DOHH2 (cell line): Measurements from ENCODE around the gene GALNT12.
A peak's percentile ranks its signal among the peaks of the same experiment; 100 is the strongest.

ENCODE experiments used
- H3F3A ChIP-seq: fragments of 200-600 bp; sonication (generic), shearing (Covaris generic); 2 replicates; pipeline ENCODE4 v1.6.0; 2016; ENCODE audit warnings: antibody characterized with exemption, mild to moderate bottlenecking; ENCODE audit not compliant: control insufficient read depth, insufficient read depth
- H3K27ac ChIP-seq: fragments of 200-600 bp; sonication (generic); 2 replicates; pipeline ENCODE4 v1.5.1; 2014; ENCODE audit warnings: low read depth, mild to moderate bottlenecking, low read length, moderate library complexity
- H3K27me3 ChIP-seq: fragments of 200-600 bp; sonication (generic); 2 replicates; pipeline ENCODE4 v1.6.1; 2014; ENCODE audit warnings: mild to moderate bottlenecking, low read length, mixed read lengths; ENCODE audit not compliant: control insufficient read depth
- H3K36me3 ChIP-seq: fragments of 200-600 bp; sonication (generic); 2 replicates; pipeline ENCODE4 v1.6.1; 2014; ENCODE audit warnings: mild to moderate bottlenecking, low read length, moderate library complexity, mixed read lengths; ENCODE audit not compliant: control insufficient read depth
- H3K4me1 ChIP-seq: fragments of 200-600 bp; sonication (generic); 2 replicates; pipeline ENCODE4 v1.6.1; 2014; ENCODE audit warnings: mild to moderate bottlenecking, low read length, mixed read lengths; ENCODE audit not compliant: control insufficient read depth
- H3K4me2 ChIP-seq: fragments of 200-600 bp; sonication (generic); 2 replicates; pipeline ENCODE4 v1.6.0; 2014; ENCODE audit warnings: mild to moderate bottlenecking, low read length, moderate library complexity
- H3K4me3 ChIP-seq: fragments of 200-600 bp; sonication (generic); 2 replicates; pipeline ENCODE4 v1.5.1; 2014; ENCODE audit warnings: mild to moderate bottlenecking, low read length, mixed read lengths
- H3K79me2 ChIP-seq: fragments of 200-600 bp; sonication (generic); 2 replicates; pipeline ENCODE4 v1.6.1; 2014; ENCODE audit warnings: mild to moderate bottlenecking, low read length, mixed read lengths; ENCODE audit not compliant: control insufficient read depth
- H3K9me2 ChIP-seq: fragments of 200-600 bp; sonication (generic); replicated peaks from 2 replicates; pipeline ENCODE4 v1.6.1; 2014; ENCODE audit warnings: mild to moderate bottlenecking, low read length, mixed read lengths; ENCODE audit not compliant: control insufficient read depth
- H3K9me3 ChIP-seq: fragments of 200-600 bp; sonication (generic); 2 replicates; pipeline ENCODE4 v1.6.1; 2014; ENCODE audit warnings: antibody characterized with exemption, low read length, mixed read lengths; ENCODE audit not compliant: control insufficient read depth, insufficient read depth
- H4K20me1 ChIP-seq: fragments of 200-600 bp; sonication (generic); 2 replicates; pipeline ENCODE4 v1.6.0; 2014; ENCODE audit warnings: low read depth, mild to moderate bottlenecking, antibody characterized with exemption, low read length, moderate library complexity; ENCODE audit not compliant: control insufficient read depth, insufficient read depth
- EZH2phosphoT487 ChIP-seq: fragments of 200-600 bp; sonication (generic); IDR thresholded peaks from 2 replicates; pipeline ENCODE4 v1.6.1; 2017; ENCODE audit warnings: borderline replicate concordance, mild to moderate bottlenecking, antibody characterized with exemption, low read length, moderate library complexity, mixed read lengths
- TF ChIP-seq, protein P1 (sequence below): fragments of 200-600 bp; sonication (generic); IDR thresholded peaks from one replicate; pipeline ENCODE4 v1.5.1; 2014; ENCODE audit warnings: antibody characterized with exemption, mild to moderate bottlenecking, low read depth, low read length; ENCODE audit not compliant: poor library complexity, severe bottlenecking

GALNT12 gene, protein sequence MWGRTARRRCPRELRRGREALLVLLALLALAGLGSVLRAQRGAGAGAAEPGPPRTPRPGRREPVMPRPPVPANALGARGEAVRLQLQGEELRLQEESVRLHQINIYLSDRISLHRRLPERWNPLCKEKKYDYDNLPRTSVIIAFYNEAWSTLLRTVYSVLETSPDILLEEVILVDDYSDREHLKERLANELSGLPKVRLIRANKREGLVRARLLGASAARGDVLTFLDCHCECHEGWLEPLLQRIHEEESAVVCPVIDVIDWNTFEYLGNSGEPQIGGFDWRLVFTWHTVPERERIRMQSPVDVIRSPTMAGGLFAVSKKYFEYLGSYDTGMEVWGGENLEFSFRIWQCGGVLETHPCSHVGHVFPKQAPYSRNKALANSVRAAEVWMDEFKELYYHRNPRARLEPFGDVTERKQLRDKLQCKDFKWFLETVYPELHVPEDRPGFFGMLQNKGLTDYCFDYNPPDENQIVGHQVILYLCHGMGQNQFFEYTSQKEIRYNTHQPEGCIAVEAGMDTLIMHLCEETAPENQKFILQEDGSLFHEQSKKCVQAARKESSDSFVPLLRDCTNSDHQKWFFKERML

DNA sequence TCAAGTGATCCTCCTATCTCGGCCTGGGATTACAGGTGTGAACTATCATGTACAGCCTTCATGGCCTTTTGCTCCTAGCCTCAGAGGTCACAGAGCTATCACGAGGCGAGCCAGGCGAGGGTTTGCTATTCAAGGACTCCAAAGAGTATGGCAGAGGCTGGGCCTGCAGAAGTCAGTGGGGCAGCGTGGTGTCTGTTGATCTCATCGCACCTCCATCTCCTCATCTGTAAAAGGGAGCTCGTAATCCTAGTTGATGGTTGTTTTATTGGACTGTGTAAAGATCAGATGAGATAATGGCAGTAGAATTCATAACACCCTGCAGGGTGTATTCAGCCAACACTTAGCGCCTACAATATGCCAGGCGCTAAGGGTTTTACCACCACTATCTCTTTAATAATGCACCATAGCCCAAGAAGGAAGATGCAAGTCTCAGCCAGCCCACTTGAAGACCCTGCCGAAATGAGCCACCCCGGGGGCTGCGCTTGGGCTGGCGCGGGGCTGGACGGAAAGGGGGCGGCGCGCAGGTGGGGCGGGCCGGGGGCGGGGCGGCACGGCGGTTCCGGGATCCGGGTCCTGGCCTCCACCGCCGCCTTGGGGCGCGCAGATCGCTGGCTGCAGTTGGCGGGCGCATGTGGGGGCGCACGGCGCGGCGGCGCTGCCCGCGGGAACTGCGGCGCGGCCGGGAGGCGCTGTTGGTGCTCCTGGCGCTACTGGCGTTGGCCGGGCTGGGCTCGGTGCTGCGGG is at the start of gene GALNT12:
Gene GALNT12, plus strand, starts transcription at position 601 of the 744 bp plus-strand sequence. Its CDS starts 29 bp downstream, at position 630.
- no peaks in the 10 kb centered on the region for H4K20me1 ChIP-seq

DNA sequence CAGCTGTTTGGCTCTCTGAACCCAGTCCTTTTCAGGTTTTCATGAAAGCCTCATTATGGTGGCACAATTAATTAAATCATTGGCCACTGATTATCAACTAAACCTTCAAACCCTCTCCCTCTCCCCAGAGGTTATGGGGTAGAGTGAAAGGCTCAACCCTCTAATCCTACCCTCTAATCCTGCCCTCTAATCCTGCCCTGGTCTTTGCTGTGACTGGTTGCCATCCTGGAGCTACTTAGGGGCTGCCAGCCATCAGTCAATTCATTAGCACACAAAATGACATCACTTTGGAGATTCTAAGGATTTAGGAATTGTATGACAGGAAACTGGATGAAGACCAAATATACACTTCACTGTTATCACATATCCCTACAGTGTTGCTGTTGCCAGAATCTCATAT is 47.2 kb upstream of the GALNT12 start:
- Histone ChIP-seq H4K20me1 (no peaks in the 10 kb centered on the region), H3F3A (no peaks in the 10 kb centered on the region), H3K27me3 (no peaks in the 10 kb centered on the region), H3K9me3 (no peaks in the 10 kb centered on the region), H3K36me3 (no peaks in the 10 kb centered on the region), H3K9me2 (no peaks in the 10 kb centered on the region), H3K79me2 (no peaks in the 10 kb centered on the region), H3K4me1 (no peaks in the 10 kb centered on the region), H3K27ac (no peak overlapping the region), H3K4me2 (no peak overlapping the region), H3K4me3 (no peak overlapping the region)
- TF ChIP-seq, protein P1, sequence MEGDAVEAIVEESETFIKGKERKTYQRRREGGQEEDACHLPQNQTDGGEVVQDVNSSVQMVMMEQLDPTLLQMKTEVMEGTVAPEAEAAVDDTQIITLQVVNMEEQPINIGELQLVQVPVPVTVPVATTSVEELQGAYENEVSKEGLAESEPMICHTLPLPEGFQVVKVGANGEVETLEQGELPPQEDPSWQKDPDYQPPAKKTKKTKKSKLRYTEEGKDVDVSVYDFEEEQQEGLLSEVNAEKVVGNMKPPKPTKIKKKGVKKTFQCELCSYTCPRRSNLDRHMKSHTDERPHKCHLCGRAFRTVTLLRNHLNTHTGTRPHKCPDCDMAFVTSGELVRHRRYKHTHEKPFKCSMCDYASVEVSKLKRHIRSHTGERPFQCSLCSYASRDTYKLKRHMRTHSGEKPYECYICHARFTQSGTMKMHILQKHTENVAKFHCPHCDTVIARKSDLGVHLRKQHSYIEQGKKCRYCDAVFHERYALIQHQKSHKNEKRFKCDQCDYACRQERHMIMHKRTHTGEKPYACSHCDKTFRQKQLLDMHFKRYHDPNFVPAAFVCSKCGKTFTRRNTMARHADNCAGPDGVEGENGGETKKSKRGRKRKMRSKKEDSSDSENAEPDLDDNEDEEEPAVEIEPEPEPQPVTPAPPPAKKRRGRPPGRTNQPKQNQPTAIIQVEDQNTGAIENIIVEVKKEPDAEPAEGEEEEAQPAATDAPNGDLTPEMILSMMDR = no peak
- no peak for TF ChIP-seq EZH2phosphoT487

More for the DNA sequence above, at the start of gene GALNT12:
- Histone ChIP-seq H3K79me2 (no peaks in the 10 kb centered on the region), H3F3A (no peaks in the 10 kb centered on the region), H3K4me3 (peak within 1 kb of the TSS; percentile 79), H3K4me1 (peaks cover 17% of the 10 kb centered on the region), H3K36me3 (no peaks in the 10 kb centered on the region), H3K27ac (no peak within 1 kb of the TSS), H3K9me3 (no peaks in the 10 kb centered on the region), H3K4me2 (peak within 1 kb of the TSS; percentile 88), H3K9me2 (no peaks in the 10 kb centered on the region), H3K27me3 (peaks cover 36% of the 10 kb centered on the region)
- no peak for TF ChIP-seq EZH2phosphoT487
- TF ChIP-seq, protein P1 = no peak

DNA sequence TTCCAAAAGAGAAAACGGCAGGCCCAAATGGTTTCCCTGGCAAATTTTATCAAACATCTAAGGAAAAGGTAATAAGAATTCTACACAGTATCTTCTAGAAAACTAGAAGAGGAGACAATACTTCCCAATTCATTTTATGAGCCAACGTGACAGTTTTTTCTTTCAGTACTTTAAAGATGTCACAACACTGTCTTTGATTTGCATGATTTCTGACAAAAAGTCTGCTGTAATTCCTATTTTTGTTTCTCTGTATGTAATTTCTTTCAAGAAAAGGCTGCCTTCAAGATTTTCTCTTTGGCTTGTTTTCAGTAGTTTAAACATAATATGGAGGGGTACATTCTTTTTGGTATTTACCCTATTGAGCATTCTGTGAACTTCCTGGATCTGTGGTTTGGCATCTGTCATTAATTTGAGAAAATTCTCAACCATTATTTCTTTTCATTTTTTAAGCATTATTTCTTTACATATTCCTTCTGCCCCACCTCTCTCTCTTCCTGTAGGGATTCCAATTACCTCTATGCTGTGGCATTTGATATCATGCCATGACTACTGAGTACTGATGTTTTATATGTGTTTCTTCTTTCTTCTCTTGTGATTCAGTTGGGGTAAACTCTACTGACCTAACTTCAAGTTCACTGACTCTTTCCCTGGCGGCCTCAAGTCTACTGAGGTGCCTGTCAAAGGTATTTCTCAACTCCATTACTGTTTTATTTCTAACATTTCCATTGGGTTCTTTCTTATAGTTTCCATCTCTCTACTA is 43.3 kb upstream of the GALNT12 start:
- no peak for TF ChIP-seq EZH2phosphoT487
- TF ChIP-seq, protein P1 = no peak
- Histone ChIP-seq H3K9me3 (no peaks in the 10 kb centered on the region), H3K27ac (no peak overlapping the region), H3K9me2 (no peaks in the 10 kb centered on the region), H3K4me1 (no peaks in the 10 kb centered on the region), H3K36me3 (no peaks in the 10 kb centered on the region), H3K79me2 (no peaks in the 10 kb centered on the region), H4K20me1 (no peaks in the 10 kb centered on the region), H3K27me3 (no peaks in the 10 kb centered on the region), H3K4me3 (no peak overlapping the region), H3K4me2 (no peak overlapping the region), H3F3A (no peaks in the 10 kb centered on the region)
